ENCODE data around the gene PCYT1A.

- TF ChIP-seq, protein P1, sequence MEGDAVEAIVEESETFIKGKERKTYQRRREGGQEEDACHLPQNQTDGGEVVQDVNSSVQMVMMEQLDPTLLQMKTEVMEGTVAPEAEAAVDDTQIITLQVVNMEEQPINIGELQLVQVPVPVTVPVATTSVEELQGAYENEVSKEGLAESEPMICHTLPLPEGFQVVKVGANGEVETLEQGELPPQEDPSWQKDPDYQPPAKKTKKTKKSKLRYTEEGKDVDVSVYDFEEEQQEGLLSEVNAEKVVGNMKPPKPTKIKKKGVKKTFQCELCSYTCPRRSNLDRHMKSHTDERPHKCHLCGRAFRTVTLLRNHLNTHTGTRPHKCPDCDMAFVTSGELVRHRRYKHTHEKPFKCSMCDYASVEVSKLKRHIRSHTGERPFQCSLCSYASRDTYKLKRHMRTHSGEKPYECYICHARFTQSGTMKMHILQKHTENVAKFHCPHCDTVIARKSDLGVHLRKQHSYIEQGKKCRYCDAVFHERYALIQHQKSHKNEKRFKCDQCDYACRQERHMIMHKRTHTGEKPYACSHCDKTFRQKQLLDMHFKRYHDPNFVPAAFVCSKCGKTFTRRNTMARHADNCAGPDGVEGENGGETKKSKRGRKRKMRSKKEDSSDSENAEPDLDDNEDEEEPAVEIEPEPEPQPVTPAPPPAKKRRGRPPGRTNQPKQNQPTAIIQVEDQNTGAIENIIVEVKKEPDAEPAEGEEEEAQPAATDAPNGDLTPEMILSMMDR (IDR thresholded peaks at IDR 0.05), result no peak
- TF ChIP-seq POLR2A (IDR thresholded peaks at IDR 0.05), result no peak
These were observed 45.8 kb downstream of the PCYT1A start for GRCh38 chr3:196241704-196242103.
